Measurements from ENCODE around the gene MR1. TPM values are rescaled to one million over a fixed set of nuclear protein-coding genes. Genes with fewer than 3 reads are reported as not detected.

The MR1 gene
- total RNA-seq, 2 donors from 2014 or later, result 3.0 to 8.7 TPM

GRCh38 chr1:181002582-181003172 is 31.1 kb upstream of the MR1 start:
- intact Hi-C loops (cut with DNase I), result no loop called here
- no peak for DNase-seq
- Histone ChIP-seq H3K27ac (no peak overlapping the region), H3K27me3 (no peaks in the 10 kb centered on the region), H3K4me3 (no peak overlapping the region), H3K4me1 (no peaks in the 10 kb centered on the region), H3K9me3 (no peaks in the 10 kb centered on the region), H3K36me3 (no peaks in the 10 kb centered on the region), H3K9ac (ENCODE audit: low read depth in 2 of 2, low read length in 2 of 2) (no peak overlapping the region)
- no peak for TF ChIP-seq CTCF (IDR thresholded peaks at IDR 0.05)

GRCh38 chr1:181010789-181011188 is 23.0 kb upstream of the MR1 start:
- H3K9me3 ChIP-seq, result no peaks in the 10 kb centered on the region
- intact Hi-C loops (cut with DNase I), result no loop called here
- no peak overlapping the region for H3K4me3 ChIP-seq
- H3K27ac ChIP-seq, result no peak overlapping the region
- H3K9ac ChIP-seq (ENCODE audit: low read depth in 2 of 2, low read length in 2 of 2), result no peak overlapping the region
- H3K4me1 ChIP-seq, result no peaks in the 10 kb centered on the region
- H3K27me3 ChIP-seq, result no peaks in the 10 kb centered on the region
- no peaks in the 10 kb centered on the region for H3K36me3 ChIP-seq
- no peak for DNase-seq
- TF ChIP-seq CTCF (IDR thresholded peaks at IDR 0.05), result no peak

- intact Hi-C loops (cut with DNase I), result no loop called here
- Histone ChIP-seq H3K9ac (ENCODE audit: low read depth in 2 of 2, low read length in 2 of 2) (no peak overlapping the region), H3K36me3 (no peaks in the 10 kb centered on the region), H3K27ac (no peak overlapping the region), H3K27me3 (no peaks in the 10 kb centered on the region), H3K4me3 (no peak overlapping the region), H3K9me3 (no peaks in the 10 kb centered on the region), H3K4me1 (no peaks in the 10 kb centered on the region)
- DNase-seq, result no peak
- TF ChIP-seq CTCF (IDR thresholded peaks at IDR 0.05), result no peak
Measured at GRCh38 chr1:181011301-181012202, 22.2 kb upstream of the MR1 start.

GRCh38 chr1:181012203-181012745 is 21.5 kb upstream of the MR1 start:
- H3K27ac ChIP-seq, result no peak overlapping the region
- no peak overlapping the region for H3K9ac ChIP-seq (ENCODE audit: low read depth in 2 of 2, low read length in 2 of 2)
- intact Hi-C loops (cut with DNase I), result no loop called here
- H3K36me3 ChIP-seq, result no peaks in the 10 kb centered on the region
- no peaks in the 10 kb centered on the region for H3K4me1 ChIP-seq
- TF ChIP-seq CTCF (IDR thresholded peaks at IDR 0.05), result no peak
- no peak for DNase-seq
- no peaks in the 10 kb centered on the region for H3K27me3 ChIP-seq
- no peak overlapping the region for H3K4me3 ChIP-seq
- no peaks in the 10 kb centered on the region for H3K9me3 ChIP-seq

GRCh38 chr1:181013144-181013543 is 20.6 kb upstream of the MR1 start:
- no peaks in the 10 kb centered on the region for H3K9me3 ChIP-seq
- H3K27ac ChIP-seq, result no peak overlapping the region
- intact Hi-C loops (cut with DNase I), result no loop called here
- H3K27me3 ChIP-seq, result no peaks in the 10 kb centered on the region
- H3K9ac ChIP-seq (ENCODE audit: low read depth in 2 of 2, low read length in 2 of 2), result no peak overlapping the region
- H3K36me3 ChIP-seq, result no peaks in the 10 kb centered on the region
- H3K4me1 ChIP-seq, result no peaks in the 10 kb centered on the region
- TF ChIP-seq CTCF (IDR thresholded peaks at IDR 0.05), result no peak
- DNase-seq, result no peak
- no peak overlapping the region for H3K4me3 ChIP-seq

All from colonic mucosa (tissue), 4 donors.